ELR (cell line): ENCODE measurements around the gene ARMH3.

Experiments
- DNase-seq: peaks from one replicate; pipeline ENCODE4 v3.0.0-alpha.2; 2015; ENCODE audit warnings: low read depth

ARMH3 gene

DNA sequence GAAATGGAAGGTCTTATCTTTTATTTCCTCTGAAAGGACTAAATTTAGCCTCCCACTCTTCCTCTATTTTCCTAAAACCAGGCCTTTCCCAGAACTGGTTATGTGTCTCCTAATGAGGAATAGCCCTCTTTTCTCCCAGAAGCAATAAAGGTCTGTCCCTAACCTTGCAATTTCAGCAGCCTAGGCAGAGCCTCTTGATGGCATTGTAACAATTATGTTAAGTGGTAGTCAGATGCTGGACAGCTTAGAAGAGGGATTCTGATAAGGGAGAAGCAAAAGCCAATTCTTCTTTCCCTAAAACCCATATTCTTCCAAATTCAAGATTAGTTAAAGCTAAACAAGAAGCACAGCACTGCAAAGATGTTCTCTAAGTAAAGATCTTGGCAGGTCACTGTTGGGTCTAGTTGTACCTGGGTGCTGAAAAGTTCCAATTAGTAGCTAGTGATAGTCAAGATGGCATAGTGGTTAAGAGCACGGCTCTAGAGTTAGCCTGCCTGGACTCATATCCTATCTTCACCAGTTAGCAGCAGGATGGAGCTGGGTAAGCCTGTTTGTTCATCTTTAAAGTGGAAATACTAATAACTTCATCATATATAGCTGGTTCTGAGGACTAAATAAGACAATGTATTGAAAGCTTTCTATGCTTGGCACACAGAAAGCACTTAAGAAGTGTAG lies 198.0 kb downstream of the ARMH3 start:
- no peak for DNase-seq

DNA sequence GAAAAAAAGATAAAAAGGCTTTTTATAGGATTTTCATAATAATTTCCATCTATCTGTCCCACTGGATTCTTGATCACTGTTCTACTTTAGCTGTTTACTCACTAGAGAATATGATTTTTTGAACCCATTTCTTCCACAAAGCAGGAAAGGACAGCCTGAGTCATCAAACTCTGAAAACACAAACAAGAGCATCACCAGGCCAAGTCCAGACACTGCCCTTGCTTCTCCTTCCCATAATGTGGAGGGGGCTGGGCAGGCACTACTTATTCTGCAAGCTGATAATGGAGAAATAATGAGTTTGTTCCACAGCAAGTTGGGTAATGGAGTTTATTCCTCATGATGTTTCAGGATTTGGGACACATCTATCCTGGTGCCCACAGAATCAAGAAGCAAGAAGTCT lies 199.3 kb downstream of the ARMH3 start:
- DNase-seq = peak; percentile 59

DNA sequence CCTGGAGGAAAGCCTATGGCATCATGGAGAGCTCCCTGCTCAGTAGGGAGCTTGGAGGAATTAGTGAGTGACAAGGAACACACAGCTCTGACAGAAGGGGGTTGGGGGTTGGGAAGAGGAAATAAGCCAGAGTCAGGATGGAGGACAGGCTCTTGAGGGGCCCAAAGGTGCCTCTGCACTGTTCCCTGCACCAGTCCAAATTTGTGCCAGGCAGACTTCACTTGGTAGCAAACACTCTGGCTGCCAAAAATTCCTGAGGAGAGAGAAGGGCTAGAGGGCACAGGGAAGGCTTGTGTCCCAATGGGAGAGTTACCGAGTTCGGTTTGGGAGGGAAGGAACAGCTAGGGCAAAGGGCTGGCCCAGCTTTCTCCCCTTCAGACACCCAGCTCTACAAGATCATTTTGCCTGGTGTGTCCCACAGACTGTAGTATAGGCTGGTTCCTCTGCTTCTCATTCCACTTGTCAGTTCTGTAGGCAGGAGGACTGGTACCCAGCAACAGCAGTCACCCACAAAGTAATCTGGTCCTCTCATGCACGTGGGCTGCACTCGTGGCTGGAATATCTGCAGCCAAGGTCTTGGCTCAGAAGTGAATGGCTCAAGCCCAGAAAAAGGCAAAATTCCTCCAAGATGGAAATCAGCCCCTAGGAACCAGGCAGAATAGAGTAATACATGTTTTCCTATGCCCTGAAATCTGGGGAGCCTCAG lies 204.4 kb downstream of the ARMH3 start:
- no peak for DNase-seq

DNA sequence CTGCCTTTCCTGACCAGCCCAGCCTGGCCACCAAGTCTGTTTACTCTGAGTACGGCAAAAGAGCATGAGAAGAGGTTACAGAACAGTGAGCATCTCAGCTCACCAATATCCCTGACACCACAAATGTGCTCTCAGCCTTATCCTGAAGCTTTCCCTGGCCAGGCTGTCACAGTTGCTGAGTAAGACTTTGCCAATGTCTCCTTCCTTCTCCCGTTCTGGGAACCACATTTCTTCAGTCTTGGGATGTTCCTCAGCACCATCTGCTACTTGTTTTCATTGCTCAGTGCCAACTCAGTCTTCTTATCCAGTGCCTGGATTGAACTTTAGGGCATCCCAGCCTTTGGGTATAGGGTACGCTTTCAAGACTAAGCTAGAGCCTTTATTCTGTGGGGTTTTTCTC lies 205.2 kb downstream of the ARMH3 start:
- no peak for DNase-seq

DNA sequence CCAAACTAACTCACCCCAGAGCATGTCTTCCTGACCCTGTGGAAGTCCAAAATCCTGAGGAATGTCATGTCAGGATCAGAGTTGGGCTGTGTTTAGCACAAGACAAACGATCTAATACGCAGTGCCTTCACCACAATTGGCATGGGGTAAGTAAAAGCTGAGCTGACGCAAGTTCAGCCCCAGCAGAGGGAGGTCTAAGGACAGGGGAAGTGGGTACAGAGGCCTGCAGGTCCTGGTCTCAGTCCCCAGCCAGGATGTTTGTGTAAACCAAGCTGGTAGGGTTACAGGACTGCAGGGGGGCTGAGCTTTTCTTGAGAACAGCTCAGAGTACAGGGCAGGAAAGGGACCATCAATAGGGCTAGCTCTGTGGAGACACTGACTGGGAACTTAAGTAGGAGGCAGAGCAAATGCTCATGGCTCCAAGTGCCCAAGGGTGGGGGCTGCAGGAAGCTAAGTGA lies 207.1 kb downstream of the ARMH3 start:
- DNase-seq = no peak

DNA sequence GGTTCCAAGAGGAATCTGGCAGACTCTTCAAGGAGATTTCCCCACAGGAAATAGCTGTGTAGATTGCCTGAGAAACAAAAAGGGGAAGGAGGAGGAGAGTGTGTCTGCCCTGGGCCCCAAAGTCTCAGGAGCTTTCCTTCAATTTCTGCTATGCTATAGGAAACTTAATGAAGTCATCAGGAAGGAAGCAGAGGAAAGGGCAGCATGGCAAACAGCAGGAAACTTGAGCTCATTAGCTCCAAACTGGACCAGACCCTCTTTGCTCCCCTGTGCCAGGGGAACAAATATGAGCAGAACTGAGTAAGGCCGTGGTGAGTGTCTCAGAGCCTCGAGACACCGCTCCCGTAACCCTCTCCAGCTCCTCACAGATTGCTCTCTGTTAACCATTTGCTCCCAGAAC lies 207.6 kb downstream of the ARMH3 start:
- DNase-seq = no peak

DNA sequence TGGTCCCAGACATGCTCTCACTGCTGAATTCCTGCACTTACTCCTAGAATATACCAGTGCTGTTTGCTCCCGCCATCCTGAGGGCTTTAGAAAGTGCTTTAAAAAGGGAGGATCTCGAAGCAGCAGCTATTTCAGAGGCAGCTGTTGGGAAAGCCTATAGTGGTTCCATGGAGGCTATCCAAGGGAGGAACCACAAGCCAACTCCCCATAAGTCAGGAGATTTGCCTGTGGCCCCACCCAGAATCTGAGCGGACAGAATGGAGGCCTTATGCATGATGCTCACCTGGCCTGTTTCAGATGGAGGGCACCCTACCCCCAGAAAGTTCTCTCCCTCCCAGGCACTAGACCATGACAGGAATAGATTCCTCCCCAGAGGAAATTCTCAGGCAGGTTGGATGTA lies 210.1 kb downstream of the ARMH3 start:
- no peak for DNase-seq

DNA sequence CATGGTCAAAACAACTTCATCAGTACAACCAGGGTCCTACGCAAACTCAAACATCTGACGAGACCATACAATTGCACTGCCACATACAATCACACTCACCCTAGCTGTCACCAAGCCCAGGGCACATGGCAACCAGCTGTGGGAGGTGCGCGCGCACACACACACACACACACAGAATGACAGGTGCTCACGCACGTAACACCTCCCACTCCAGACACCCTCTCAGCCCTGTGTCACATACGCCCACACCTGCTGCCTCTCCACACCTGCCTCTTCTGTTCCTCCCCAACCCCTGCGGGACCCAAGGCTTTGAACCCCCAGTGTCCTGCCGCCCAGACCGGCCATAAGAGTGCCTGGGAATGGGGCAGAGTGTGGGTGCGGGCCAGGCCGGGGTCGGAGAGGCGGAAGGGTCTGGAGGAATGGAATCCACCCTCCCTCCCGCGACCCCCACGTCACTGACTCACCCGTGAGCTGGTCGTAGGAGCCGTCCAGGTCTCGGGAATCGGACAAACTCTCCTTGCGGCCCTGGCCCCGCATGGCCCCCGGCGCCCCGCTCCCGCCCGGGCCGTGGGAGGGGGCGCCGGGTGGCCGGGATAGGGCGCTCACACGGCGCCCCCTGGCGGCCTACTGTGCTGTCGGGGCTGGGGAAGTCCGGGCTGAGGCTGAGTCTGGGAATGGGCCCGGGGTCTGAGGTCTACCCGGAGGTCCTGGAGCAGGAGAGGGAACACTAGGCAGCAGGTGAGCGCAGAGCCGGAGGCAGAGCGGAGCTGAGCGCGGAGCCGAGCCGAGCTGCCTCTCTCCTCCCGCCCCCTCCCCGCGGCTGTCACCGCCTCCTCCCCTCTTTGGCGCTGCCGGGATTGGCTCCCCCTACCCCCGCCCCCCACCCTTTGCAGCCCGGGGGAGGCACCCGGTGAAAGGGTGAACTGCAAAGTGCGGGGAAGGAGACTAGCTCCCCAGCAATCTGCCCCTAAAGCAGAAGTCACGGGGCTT lies 212.6 kb downstream of the ARMH3 start, which contains the start of gene KCNIP2:
Gene KCNIP2, minus strand, starts transcription at position 769 of the 990 bp plus-strand sequence. Its CDS starts 232 bp downstream, at position 537.
- DNase-seq = peak; percentile 20

DNA sequence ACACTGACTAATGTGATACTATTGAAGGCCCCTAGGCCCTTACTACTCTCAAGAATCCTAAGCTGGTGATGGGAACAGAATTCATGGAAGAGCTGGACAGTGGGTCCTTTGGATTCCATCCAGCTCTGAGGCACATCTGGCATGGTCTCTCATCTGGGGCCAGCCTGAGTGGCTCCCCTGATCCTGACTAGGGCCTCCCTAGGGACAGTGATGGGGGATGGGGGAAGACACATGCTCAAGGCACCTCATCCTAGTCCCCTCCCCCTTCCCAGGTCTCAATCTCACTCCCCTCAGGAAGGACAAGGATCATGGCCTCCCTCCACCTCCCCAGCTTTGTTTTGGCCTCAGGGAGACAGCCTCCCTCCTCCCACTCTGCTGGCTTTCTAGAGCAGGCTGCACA lies 214.1 kb downstream of the ARMH3 start:
- no peak for DNase-seq

DNA sequence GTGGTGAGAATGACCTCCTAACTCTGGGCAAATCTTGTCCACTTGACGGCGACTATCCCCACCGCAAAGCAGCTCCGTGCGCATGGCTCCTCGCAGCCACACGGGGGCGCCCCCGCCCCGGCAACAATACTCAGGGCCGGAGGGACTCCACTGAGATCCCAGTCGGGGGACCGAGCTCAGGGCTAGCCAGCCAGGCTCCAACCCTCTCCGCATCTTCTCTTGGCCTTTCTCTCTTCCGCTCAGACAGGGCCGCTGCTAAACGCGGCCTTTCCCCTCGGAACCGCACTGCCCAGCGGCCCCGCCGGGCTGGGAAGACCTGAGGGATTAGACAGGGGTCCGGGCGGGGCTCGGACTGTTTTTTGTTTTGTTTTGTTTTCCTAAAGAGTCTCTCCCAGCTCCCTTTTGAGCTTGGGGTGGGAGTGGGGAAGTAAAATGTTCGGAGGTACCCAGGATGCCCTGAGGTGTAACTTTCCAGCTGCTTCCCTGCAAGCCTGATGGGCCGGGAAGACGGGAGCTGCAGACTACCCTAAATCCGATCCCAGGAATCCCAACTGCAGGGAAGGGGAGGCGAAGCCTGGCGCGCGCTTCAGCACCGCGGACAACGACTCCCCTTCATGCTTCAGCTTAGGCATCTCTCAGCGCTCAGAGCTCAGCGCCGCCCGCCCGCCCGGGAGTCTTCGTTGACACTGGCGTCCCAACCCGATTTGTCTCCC lies 215.1 kb downstream of the ARMH3 start:
- DNase-seq = peak; percentile 86

DNA sequence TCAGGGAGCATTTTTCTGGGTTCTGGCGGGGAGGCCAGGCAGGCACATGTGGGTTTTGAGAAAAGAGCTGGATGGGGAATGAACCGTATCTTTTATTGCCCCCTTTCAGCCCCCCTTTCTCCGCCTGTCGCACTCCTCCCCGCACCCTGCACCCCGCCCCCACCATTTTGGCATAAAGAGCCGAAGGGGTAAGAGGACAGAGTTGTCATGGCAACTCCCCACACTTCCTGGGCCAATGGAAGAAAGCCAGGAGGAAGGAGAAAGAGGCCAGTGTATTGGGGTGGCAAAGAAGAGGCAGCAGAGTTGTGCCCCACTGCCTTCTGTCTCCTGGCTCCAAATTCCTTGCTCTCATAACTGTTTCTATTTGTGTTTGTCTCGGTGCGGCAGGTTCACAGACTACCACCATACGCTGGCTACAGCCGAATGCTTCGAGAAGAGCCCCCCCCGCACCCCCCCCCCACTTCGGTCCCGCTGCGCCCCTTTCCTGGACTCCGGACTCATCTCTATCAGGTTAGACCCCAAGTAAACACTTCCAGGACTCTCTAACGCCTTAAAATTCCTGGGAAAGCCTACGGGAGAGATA lies 215.8 kb downstream of the ARMH3 start:
- DNase-seq = peak; percentile 41

DNA sequence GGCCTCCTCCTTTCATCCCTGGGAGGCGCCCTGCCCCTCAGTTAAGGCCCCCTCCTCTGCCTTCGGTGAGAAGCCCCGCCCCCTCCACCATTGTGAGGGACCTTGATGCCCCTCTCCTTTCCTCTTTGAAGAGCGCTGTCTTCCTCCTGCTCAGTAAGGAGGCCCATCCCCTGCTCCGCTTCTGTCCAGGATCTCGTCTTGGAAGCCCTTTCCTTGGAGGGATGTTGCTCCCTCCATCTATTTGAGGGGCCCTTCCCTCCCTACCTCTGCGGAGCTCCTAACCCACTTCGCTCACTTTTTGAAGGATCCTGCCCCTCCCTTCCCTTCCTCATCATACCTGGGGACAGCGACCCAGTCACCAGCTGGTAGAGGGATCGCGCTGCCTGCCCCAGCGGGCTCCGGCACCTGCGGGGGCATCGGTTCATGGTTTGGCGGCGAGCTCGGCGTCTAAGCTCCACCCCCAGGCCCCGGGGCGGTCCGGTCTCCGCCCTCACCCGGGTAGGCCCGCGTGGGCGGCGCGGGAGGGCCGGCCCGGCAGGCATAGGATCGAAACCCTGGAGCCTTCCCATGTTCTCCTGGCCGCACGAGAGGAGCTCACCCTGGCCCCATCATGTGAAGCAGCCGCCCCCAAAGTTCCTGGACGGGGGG lies 216.4 kb downstream of the ARMH3 start:
- DNase-seq = peak; percentile 62

DNA sequence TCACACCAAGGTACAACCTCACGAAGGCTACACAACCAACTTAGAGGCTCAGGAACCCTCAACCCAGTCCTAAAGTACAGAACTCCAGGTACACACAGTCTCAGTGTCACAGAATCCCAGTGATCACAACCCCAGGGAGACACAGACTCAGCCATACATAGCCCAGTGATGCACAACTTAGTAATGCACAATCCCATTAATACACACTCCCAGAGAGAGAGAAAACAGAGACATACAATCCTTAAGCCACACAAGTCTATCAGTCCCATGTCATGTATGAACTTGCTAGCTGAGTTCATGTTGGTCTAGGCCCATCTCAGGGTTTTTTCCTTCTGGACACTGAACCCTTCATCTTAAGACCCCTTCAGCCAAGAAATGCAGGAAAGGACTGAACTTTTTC lies 217.0 kb downstream of the ARMH3 start:
- DNase-seq = no peak

DNA sequence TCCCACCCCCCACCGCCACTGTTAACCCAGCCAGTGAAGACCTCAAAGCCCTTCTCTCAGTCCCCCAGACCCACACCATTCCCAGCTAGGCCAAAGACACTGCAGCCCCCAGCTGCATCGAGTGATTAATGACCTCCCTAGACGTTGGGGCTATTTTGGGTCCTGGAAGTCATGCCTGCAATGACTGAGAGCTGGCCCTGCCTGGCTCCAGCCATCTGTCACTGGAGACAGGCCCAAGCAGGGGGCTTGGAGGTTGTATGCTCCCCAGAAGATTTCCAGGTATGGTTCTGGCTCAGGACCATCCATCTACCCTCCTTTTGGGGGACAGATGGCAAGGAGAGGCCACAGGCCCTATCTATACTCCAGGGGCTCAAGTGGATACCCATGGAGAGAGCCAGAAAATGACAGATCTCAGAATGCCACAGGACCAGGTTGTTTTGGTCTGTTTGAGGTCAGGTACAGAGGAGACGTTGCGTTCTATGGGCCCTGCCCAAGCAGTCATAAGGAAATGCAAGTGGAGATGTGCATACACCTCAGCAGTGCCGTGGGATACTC lies 217.5 kb downstream of the ARMH3 start:
- no peak for DNase-seq

DNA sequence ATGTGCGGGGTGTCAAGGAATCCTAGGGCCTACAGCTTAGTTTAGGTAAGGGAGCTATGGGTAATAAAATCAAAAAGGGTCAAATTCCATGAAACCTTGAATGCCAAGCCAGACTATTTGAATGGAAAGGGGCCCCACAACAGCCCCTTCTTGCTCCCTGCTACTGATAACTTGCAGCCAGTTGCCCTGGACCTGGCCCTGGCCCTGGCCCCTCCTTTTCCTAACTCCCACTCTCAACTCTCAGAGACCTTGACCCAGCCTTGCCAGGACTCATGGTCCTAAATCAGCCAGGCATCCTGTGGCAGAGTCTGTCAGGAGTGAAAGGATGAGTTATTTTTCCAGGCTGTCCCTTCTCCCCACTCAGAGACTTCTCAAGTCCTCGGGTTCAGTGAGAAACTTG lies 218.2 kb downstream of the ARMH3 start:
- no peak for DNase-seq

DNA sequence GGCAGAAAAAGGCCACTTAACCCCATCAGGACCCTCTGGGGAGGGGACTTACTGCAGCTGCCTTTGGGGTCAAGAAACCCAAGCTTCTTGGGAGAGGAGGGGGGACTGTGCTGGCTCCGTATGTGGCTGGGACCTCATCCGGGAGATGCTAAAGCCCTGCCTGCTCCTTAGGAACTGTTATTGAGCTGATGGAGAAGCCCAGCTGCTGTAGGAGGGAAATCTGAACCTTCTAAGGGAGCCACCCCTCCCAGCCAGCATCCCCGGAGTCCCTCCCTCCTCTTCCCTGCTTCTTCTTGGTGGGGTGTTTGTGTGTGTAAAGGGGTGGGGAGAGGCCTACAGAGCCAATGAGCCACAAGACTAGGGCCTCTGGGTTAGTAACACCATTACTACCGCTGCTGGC lies 220.6 kb downstream of the ARMH3 start:
- DNase-seq = no peak

DNA sequence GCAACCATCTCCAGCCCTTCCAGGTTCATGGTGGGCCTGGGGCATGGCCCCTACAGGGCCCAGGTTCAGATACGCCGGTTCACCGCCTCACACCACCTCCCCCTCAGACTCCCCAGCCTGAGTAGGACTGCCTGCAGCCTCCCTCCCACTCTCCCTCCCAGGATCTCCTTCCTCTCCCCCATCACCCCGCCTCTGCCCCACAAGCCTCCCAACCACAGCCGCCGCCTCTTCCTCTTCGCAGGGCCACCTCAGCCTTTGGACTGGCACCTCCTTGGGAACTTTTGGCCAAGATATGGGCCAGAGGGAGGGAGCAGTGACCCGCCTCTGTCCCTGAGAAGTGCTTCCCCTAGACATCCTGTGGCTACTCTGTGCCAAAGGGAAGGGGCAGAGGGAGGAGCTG lies 221.6 kb downstream of the ARMH3 start:
- no peak for DNase-seq

DNA sequence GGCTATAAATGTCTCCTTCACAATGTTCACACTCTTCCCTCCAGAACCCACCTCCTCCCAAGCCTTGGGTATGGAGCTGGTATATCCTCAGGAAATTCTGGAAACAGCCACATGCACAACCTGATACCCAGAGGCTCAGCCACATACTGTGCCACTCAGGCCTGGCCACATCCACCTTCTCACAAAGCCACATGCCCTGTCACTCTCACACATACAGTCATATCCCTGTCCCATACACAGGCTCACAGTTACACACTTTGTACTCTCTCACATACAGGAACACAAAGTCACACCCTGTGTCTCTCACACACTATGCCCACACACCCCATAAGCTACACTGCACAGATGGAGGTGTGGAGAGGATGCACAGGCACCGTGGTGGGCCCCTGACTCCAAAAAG lies 222.5 kb downstream of the ARMH3 start:
- DNase-seq = no peak

DNA sequence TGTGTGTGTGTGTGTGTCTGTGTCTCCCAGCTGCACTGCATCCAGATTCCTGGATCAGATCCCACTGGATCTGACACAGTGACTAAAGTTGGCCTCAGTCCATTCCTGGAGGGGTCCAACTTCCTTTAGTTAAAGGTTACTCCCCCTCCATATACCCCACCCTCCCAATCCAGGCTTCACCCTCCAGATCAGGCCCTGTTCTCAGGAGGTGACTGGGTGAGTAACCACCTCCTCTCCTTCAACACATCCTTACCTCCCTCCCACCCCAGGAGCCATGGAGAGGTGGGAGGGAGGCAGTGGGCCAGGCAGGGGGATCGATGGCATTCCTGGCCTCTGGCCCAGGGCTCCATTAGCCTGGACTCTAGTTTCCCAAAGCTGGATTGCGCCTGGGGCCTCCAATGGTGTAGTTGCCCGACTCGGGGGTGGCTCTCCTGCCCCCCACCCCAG lies 223.6 kb downstream of the ARMH3 start:
- DNase-seq = no peak

DNA sequence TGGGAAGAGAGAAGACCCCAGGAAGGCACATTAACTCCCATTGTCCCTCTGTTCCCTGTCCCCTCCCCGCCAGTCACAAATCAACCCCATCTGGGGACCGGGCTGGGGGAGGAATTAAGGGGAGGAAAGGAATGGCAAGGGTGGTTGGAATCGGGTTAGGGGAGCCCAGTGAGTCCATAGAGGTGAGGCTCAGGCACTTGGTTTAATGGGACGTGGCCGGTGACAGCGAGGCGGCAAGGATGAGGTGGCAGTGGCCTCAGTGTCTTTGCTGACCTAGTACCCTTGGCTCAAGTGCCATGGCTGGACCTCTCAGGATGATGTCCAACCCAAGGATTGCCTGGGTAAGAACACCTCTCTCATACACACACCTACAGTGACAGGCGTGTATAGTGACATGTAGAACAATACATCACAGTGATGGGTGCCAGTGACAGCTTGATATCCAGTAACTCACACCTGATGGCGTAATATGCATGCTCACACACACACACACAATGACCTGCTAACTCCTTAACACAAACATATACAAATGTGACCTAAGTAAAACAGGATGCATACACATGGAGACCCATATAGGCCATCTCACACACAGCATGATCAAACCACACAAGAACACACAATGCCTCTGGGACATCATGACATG lies 224.7 kb downstream of the ARMH3 start:
- DNase-seq = no peak
